Stimulated activated CD4-positive, alpha-beta T cell treated with anti-CD3 and anti-CD28 coated beads, Interleukin-2, amount 100 ng/mL, for 48 hours (primary cell): ENCODE measurements around the gene RFC3.
"Not testable (repeated sequence)": the region's sequence is repeated elsewhere in the genome, so short reads cannot be mapped to it uniquely, and the experiment has no call there.

Experiments
- DNase-seq, 2 donors: peaks; one replicate each; pipeline ENCODE4 v3.0.0-alpha.2; 2020

The RFC3 gene

GRCh38 chr13:33812829-33813228 is 5.1 kb upstream of the RFC3 start:
- DNase-seq: not testable (repeated sequence)

- no peak for DNase-seq
These were observed 2.9 kb upstream of the RFC3 start for GRCh38 chr13:33815011-33815550.

GRCh38 chr13:33816912-33817311 is 1.0 kb upstream of the RFC3 start:
- DNase-seq: no peak

GRCh38 chr13:33817513-33817900 is 442 bp upstream of the RFC3 start:
- DNase-seq: no peak

- DNase-seq: no peak
These were observed 7.1 kb downstream of the RFC3 start for GRCh38 chr13:33825083-33825482.

GRCh38 chr13:33827139-33827538 is 9.2 kb downstream of the RFC3 start:
- no peak for DNase-seq

- no peak for DNase-seq
These were observed 10.6 kb downstream of the RFC3 start for GRCh38 chr13:33828431-33829129.

- DNase-seq: no peak
These were observed 14.9 kb downstream of the RFC3 start for GRCh38 chr13:33832872-33833271.

- no peak for DNase-seq
These were observed 20.7 kb downstream of the RFC3 start for GRCh38 chr13:33838647-33839046.

- no peak for DNase-seq
These were observed 22.5 kb downstream of the RFC3 start for GRCh38 chr13:33840402-33840801.

- DNase-seq: no peak
These were observed 24.3 kb downstream of the RFC3 start for GRCh38 chr13:33842207-33842606.

- no peak for DNase-seq
These were observed 25.0 kb downstream of the RFC3 start for GRCh38 chr13:33842986-33843385.

GRCh38 chr13:33845572-33846302 is 27.8 kb downstream of the RFC3 start:
- DNase-seq: no peak

GRCh38 chr13:33846303-33847062 is 28.5 kb downstream of the RFC3 start:
- no peak for DNase-seq

- no peak for DNase-seq
These were observed 31.3 kb downstream of the RFC3 start for GRCh38 chr13:33849211-33849610.

- DNase-seq: no peak
These were observed 37.5 kb downstream of the RFC3 start for GRCh38 chr13:33855371-33855895.

- no peak for DNase-seq
These were observed 41.8 kb downstream of the RFC3 start for GRCh38 chr13:33859691-33860303.

GRCh38 chr13:33860526-33860925 is 42.6 kb downstream of the RFC3 start:
- no peak for DNase-seq

GRCh38 chr13:33862016-33862415 is 44.1 kb downstream of the RFC3 start:
- no peak for DNase-seq

- no peak for DNase-seq
These were observed 45.3 kb downstream of the RFC3 start for GRCh38 chr13:33863188-33863789.

GRCh38 chr13:33865945-33866344 is 48.0 kb downstream of the RFC3 start:
- DNase-seq: no peak

GRCh38 chr13:33867472-33867871 is 49.5 kb downstream of the RFC3 start:
- DNase-seq: no peak
